Glomerular visceral epithelial cell (primary cell): ENCODE data around the gene E2F2.
"Not testable (repeated sequence)": the region's sequence is repeated elsewhere in the genome, so short reads cannot be mapped to it uniquely, and the experiment has no call there.

Source experiments
- DNase-seq: peaks from one replicate; pipeline ENCODE4 v3.0.0-alpha.2; 2016; ENCODE audit errors: extremely low spot score

The E2F2 gene

GRCh38 chr1:23524716-23525401, 6.2 kb downstream of the E2F2 start:
- DNase-seq: peak; percentile 37

GRCh38 chr1:23524163-23524562, 6.9 kb downstream of the E2F2 start:
- no peak for DNase-seq

- DNase-seq: no peak
Measured at GRCh38 chr1:23522244-23522982, 8.6 kb downstream of the E2F2 start.

- DNase-seq: no peak
Measured at GRCh38 chr1:23521588-23521987, 9.4 kb downstream of the E2F2 start.

- DNase-seq: no peak
Measured at GRCh38 chr1:23517581-23517980, 13.5 kb downstream of the E2F2 start.

GRCh38 chr1:23515905-23516304, 15.1 kb downstream of the E2F2 start:
- no peak for DNase-seq

GRCh38 chr1:23514111-23514679, 16.8 kb downstream of the E2F2 start:
- DNase-seq: no peak

- DNase-seq: no peak
Measured at GRCh38 chr1:23509896-23510295, 21.1 kb downstream of the E2F2 start.

GRCh38 chr1:23506376-23507107, 24.5 kb downstream of the E2F2 start:
- DNase-seq: no peak

GRCh38 chr1:23505851-23506250, 25.2 kb downstream of the E2F2 start:
- DNase-seq: no peak

- DNase-seq: not testable (repeated sequence)
Measured at GRCh38 chr1:23504156-23504555, 26.9 kb downstream of the E2F2 start.

GRCh38 chr1:23502951-23503350, 28.1 kb downstream of the E2F2 start:
- DNase-seq: no peak

- DNase-seq: no peak
Measured at GRCh38 chr1:23500466-23500865, 30.6 kb downstream of the E2F2 start.

GRCh38 chr1:23497777-23498439, 33.1 kb downstream of the E2F2 start:
- DNase-seq: no peak

GRCh38 chr1:23496490-23497181, 34.4 kb downstream of the E2F2 start:
- DNase-seq: no peak

GRCh38 chr1:23494836-23495235, 36.2 kb downstream of the E2F2 start:
- DNase-seq: not testable (repeated sequence)

GRCh38 chr1:23492776-23493175, 38.3 kb downstream of the E2F2 start:
- DNase-seq: not testable (repeated sequence)

GRCh38 chr1:23492132-23492720, 38.8 kb downstream of the E2F2 start:
- no peak for DNase-seq

- no peak for DNase-seq
Measured at GRCh38 chr1:23489842-23490241, 41.2 kb downstream of the E2F2 start.

GRCh38 chr1:23485002-23485332, 46.1 kb downstream of the E2F2 start:
- DNase-seq: no peak
